Measurements from ENCODE around the gene COL5A1.

The COL5A1 gene

GRCh38 chr9:134826336-134827285 lies 185.0 kb downstream of the COL5A1 start:
- DNase-seq, result no peak

- no peak for DNase-seq
These were observed 186.0 kb downstream of the COL5A1 start for GRCh38 chr9:134827559-134827958.

GRCh38 chr9:134827993-134828392 lies 186.4 kb downstream of the COL5A1 start:
- DNase-seq, result no peak

GRCh38 chr9:134828892-134829291 lies 187.3 kb downstream of the COL5A1 start:
- no peak for DNase-seq

GRCh38 chr9:134829356-134829937 lies 187.8 kb downstream of the COL5A1 start:
- DNase-seq, result no peak

- DNase-seq, result no peak
These were observed 188.5 kb downstream of the COL5A1 start for GRCh38 chr9:134830126-134830525.

GRCh38 chr9:134830926-134831720 lies 189.5 kb downstream of the COL5A1 start:
- no peak for DNase-seq

GRCh38 chr9:134832471-134832870 lies 190.9 kb downstream of the COL5A1 start:
- no peak for DNase-seq

GRCh38 chr9:134833294-134833880 lies 191.8 kb downstream of the COL5A1 start:
- no peak for DNase-seq

GRCh38 chr9:134834217-134834956 lies 192.8 kb downstream of the COL5A1 start:
- DNase-seq, result no peak

- no peak for DNase-seq
These were observed 193.4 kb downstream of the COL5A1 start for GRCh38 chr9:134834957-134835419.

- DNase-seq, result no peak
These were observed 193.8 kb downstream of the COL5A1 start for GRCh38 chr9:134835448-134835847.

- no peak for DNase-seq
These were observed 194.4 kb downstream of the COL5A1 start for GRCh38 chr9:134835987-134836386.

GRCh38 chr9:134836406-134836970 lies 194.9 kb downstream of the COL5A1 start:
- no peak for DNase-seq

- no peak for DNase-seq
These were observed 195.9 kb downstream of the COL5A1 start for GRCh38 chr9:134837529-134837928.

GRCh38 chr9:134838651-134839454 lies 197.2 kb downstream of the COL5A1 start:
- DNase-seq, result no peak

GRCh38 chr9:134839455-134840125 lies 198.0 kb downstream of the COL5A1 start:
- no peak for DNase-seq

- no peak for DNase-seq
These were observed 198.9 kb downstream of the COL5A1 start for GRCh38 chr9:134840511-134840910.

GRCh38 chr9:134841180-134841904 lies 199.7 kb downstream of the COL5A1 start:
- DNase-seq, result no peak

Data from T-helper 2 cell (primary cell).